PFSK-1 (cell line): ENCODE data around the gene SLX1A.

Experiments used
- FOXP2 ChIP-seq: optimal IDR thresholded peaks from 2 replicates; pipeline ENCODE3; 2011; ENCODE audit warnings: borderline replicate concordance, control low read depth, inconsistent platforms; ENCODE audit not compliant: insufficient read depth; ENCODE audit errors: extremely low read length, extremely low read depth
- POLR2AphosphoS5 ChIP-seq: IDR thresholded peaks from 2 replicates; pipeline ENCODE4 v1.6.1; 2012; ENCODE audit warnings: low read depth, mild to moderate bottlenecking, control low read depth, low read length, moderate library complexity
- SIN3A ChIP-seq: IDR thresholded peaks from 2 replicates; pipeline ENCODE4 v1.6.1; 2012; ENCODE audit warnings: mild to moderate bottlenecking, low read length, moderate library complexity, borderline replicate concordance; ENCODE audit not compliant: insufficient read depth
- TAF1 ChIP-seq: IDR thresholded peaks from 2 replicates; pipeline ENCODE4 v1.6.1; 2012; ENCODE audit warnings: low read length, control low read depth, borderline replicate concordance; ENCODE audit not compliant: insufficient read depth
- TF ChIP-seq, protein P1 (sequence below), 2 experiments: IDR thresholded peaks; 2 replicates each; pipeline versions ENCODE4 v1.6.1 to v1.8.0; 2011 to 2012; ENCODE audit warnings: low read depth in 2 of 2, low read length in 2 of 2, control low read depth in 1 of 2, inconsistent platforms in 1 of 2, mild to moderate bottlenecking in 1 of 2, moderate library complexity in 1 of 2; ENCODE audit not compliant: insufficient read depth in 1 of 2

Gene SLX1A

DNA sequence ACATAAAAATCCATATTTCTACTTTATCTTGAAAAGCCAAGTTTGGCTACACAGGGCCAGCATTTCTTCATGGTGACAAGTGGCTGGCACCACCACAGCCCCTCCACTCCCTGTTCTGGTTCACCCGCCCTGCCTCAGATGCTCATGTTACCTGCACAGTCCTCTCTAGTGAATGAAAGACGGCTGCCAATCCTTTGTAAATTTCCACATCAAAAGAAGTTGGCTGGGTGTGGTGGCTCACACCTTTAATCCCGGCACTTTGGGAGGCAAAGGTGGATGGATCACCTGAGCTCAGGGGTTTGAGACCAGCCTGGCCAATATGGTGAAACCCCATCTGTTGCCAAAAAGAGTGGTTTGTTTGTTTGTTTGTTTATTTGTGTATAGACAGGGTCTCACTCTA lies 30.1 kb upstream of the SLX1A start:
- TF ChIP-seq TAF1 (no peak), POLR2AphosphoS5 (no peak), FOXP2 (no peak), SIN3A (no peak)
- TF ChIP-seq, protein P1, sequence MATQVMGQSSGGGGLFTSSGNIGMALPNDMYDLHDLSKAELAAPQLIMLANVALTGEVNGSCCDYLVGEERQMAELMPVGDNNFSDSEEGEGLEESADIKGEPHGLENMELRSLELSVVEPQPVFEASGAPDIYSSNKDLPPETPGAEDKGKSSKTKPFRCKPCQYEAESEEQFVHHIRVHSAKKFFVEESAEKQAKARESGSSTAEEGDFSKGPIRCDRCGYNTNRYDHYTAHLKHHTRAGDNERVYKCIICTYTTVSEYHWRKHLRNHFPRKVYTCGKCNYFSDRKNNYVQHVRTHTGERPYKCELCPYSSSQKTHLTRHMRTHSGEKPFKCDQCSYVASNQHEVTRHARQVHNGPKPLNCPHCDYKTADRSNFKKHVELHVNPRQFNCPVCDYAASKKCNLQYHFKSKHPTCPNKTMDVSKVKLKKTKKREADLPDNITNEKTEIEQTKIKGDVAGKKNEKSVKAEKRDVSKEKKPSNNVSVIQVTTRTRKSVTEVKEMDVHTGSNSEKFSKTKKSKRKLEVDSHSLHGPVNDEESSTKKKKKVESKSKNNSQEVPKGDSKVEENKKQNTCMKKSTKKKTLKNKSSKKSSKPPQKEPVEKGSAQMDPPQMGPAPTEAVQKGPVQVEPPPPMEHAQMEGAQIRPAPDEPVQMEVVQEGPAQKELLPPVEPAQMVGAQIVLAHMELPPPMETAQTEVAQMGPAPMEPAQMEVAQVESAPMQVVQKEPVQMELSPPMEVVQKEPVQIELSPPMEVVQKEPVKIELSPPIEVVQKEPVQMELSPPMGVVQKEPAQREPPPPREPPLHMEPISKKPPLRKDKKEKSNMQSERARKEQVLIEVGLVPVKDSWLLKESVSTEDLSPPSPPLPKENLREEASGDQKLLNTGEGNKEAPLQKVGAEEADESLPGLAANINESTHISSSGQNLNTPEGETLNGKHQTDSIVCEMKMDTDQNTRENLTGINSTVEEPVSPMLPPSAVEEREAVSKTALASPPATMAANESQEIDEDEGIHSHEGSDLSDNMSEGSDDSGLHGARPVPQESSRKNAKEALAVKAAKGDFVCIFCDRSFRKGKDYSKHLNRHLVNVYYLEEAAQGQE (IDR thresholded peaks at IDR 0.05; ENCODE audit: insufficient read depth in 1 of 2, low read depth in 2 of 2, low read length in 2 of 2) = no peak

DNA sequence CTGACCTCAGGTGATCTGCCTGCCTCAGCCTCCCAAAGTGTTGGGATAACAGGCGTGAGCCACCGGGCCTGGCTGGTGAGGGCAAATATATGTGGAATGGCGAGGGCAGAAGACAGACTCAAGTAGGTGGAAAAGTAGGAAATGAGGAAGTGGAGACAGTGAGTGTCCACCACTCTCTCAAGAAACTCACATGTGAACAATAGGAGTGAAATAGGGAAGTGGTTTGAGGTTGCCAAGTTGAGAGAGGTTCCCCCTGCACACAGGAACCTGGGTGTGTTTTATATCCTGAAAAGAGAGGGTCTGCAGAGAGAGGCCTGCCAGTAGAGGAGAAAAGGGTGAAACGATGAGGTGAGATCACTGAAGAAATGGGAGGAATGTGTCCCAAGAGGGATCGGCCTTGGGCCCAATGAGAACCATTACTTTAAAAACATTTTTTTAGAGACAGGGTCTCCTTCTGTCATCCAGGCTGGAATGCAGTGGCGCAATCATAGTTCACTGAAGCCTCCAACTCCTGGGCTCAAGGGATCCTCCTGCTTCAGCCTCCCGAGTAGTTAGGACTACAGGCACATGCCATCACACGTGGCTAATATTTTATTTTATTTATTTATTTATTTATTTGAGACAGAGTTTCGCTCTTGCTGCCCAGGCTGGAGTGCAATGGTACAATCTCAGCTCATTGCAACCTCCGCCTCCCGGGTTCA lies 27.3 kb upstream of the SLX1A start:
- TF ChIP-seq, protein P1 (IDR thresholded peaks at IDR 0.05; ENCODE audit: insufficient read depth in 1 of 2, low read depth in 2 of 2, low read length in 2 of 2) = no peak
- TF ChIP-seq SIN3A = no peak

DNA sequence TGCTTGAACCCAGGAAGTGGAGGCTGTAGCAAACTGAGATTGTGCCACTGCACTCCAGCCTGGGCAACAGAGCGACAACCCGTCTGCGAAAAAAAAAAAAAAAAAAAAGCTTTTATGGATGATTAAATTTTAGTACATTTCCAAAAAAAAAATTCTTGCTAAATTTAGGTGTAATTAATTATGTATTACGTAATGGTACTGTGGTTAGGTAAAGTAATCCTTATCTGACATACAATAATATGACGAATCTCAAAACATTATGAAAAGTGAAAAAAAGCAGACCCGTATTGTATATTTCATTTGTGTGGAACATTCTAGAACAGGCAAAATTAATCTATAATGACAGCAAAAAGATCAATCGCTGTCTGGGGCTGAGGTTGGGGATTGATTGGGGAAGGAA lies 20.6 kb upstream of the SLX1A start:
- no peak for TF ChIP-seq TAF1

DNA sequence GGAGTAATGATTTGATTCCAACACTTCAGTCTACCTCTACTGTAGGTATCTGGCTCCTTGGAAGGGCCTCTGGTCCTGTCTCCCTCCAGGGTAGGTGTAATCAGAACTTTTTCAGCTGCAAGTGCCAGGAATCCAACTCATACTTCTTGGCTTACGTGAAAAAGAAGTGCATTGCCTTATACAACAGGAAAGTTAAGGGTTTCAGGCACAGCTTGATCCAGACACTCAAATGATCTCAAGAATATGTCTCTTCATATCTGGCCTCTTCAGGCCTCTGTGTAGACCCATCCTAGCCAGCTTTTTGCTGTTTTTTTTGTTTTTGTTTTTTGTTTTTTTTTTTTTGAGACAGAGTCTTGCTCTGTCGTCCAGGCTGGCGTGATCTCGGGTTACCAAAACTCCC lies 14.5 kb upstream of the SLX1A start:
- TF ChIP-seq, protein P1 (IDR thresholded peaks at IDR 0.05; ENCODE audit: insufficient read depth in 1 of 2, low read depth in 2 of 2, low read length in 2 of 2) = no peak
- no peak for TF ChIP-seq FOXP2
- no peak for TF ChIP-seq SIN3A

DNA sequence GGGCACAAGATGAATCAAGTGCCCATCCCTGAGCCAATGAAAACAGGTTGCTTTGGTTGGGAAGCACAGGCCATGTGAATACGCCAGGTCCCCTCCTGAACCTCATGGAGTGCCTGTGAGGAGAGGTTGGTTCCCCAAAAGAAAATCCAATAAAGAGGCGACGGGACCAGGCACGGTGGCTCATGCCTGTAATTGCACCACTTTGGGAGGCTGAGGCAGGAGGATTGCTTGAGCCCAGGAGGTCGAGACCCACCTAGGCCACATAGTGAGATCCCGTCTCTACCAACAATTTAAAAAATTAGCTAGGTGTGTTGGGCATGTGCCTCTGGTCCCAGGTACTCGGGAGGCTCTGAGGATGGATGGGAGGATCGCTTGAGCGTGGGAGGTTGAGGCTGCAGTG lies 13.7 kb upstream of the SLX1A start:
- TF ChIP-seq POLR2AphosphoS5 (no peak), TAF1 (no peak), SIN3A (no peak), FOXP2 (no peak)
- TF ChIP-seq, protein P1 (IDR thresholded peaks at IDR 0.05; ENCODE audit: insufficient read depth in 1 of 2, low read depth in 2 of 2, low read length in 2 of 2) = no peak

DNA sequence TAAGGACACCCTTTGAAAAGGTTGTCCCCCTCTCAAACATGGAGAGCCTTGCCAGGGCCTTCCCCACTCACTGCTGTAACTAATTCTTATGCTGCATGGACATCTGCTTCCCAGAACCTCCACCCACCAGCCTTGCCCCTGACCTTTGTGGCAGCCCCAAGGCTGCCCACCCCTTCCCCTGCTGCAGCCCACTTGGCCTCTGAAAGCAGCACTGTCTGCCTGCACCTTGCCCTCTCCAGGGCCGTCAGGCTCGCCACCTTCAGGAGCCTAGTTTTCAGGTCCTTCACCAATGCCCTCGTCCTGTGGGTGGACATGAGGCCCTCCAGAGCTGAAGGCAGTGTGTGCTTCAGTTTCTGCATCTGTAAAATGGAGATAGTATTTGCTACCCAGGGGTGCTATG lies 12.9 kb upstream of the SLX1A start:
- TF ChIP-seq SIN3A (no peak), TAF1 (no peak), POLR2AphosphoS5 (no peak), FOXP2 (no peak)
- TF ChIP-seq, protein P1 (IDR thresholded peaks at IDR 0.05; ENCODE audit: insufficient read depth in 1 of 2, low read depth in 2 of 2, low read length in 2 of 2) = no peak
